Measurements from ENCODE around the gene BMP7.

DNA sequence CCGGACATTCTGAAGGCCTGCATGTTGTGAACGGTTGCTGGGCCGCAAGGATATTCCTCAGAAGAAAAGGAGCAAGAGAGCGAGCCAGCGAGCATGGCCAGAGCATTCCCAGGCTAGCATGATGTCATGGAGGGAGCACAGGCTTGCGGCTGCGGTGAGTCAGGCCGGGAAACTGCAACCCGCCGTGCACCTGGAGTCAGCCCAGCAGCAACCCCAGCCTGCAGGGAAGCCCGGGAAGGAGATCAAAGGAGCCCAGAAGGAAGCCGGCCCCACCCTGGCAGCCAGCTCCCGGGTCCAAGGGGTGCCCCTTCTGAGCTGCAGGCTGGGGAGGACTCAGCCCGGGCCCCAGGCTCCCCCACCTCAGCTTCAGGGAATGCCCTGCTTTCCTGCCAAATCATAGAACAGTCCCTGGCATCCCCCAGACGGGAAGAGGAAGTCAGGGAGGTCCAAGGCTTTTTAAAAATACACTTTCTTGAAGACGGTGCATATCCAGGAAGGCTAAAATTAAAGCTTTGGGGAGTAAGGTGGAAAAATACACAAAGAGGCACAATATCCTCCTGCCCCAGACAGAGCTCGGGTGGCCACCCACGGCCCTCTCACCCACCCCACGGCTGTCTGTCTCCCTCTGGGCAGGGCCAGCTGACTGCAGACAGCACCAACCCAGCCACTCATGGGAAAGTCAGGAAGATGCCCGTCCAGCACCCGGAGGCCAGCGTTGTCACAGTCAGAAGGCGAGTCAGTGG is 53.7 kb downstream of the BMP7 start:
- no peak for TF ChIP-seq POLR2AphosphoS5 (IDR thresholded peaks at IDR 0.05)
- TF ChIP-seq, protein P1, sequence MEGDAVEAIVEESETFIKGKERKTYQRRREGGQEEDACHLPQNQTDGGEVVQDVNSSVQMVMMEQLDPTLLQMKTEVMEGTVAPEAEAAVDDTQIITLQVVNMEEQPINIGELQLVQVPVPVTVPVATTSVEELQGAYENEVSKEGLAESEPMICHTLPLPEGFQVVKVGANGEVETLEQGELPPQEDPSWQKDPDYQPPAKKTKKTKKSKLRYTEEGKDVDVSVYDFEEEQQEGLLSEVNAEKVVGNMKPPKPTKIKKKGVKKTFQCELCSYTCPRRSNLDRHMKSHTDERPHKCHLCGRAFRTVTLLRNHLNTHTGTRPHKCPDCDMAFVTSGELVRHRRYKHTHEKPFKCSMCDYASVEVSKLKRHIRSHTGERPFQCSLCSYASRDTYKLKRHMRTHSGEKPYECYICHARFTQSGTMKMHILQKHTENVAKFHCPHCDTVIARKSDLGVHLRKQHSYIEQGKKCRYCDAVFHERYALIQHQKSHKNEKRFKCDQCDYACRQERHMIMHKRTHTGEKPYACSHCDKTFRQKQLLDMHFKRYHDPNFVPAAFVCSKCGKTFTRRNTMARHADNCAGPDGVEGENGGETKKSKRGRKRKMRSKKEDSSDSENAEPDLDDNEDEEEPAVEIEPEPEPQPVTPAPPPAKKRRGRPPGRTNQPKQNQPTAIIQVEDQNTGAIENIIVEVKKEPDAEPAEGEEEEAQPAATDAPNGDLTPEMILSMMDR (IDR thresholded peaks at IDR 0.05) = no peak
- TF ChIP-seq POLR2A (IDR thresholded peaks at IDR 0.05) = no peak
- no peak for TF ChIP-seq EP300 (IDR thresholded peaks at IDR 0.05)
